Upper lobe of right lung (tissue), 1 donor: ENCODE measurements around the gene ABHD2. TPM values are rescaled to one million over a fixed set of nuclear protein-coding genes. Genes with fewer than 3 reads are reported as not detected.

Experiments
- ATAC-seq: fragments of 200-7000 bp; cut with Tn5 transposase; one replicate; pipeline ENCODE4 v1.9.1; 2020; ENCODE audit warnings: mild to moderate bottlenecking, moderate library complexity
- DNase-seq: peaks from one replicate; pipeline ENCODE4 v3.0.0-alpha.2; 2020
- H3K27ac ChIP-seq: fragments of 200-600 bp; one replicate; pipeline ENCODE4 v1.8.0; 2022
- H3K27me3 ChIP-seq: fragments of 200-600 bp; one replicate; pipeline ENCODE4 v1.8.0; 2022; ENCODE audit warnings: mild to moderate bottlenecking
- H3K36me3 ChIP-seq: fragments of 200-600 bp; one replicate; pipeline ENCODE4 v1.8.0; 2022
- H3K4me1 ChIP-seq: fragments of 200-600 bp; one replicate; pipeline ENCODE4 v1.8.0; 2022
- H3K4me3 ChIP-seq: fragments of 200-600 bp; one replicate; pipeline ENCODE4 v1.8.0; 2022; ENCODE audit warnings: mild to moderate bottlenecking
- H3K9me3 ChIP-seq: fragments of 200-600 bp; one replicate; pipeline ENCODE4 v1.8.0; 2022
- intact Hi-C: fragments of 100-400 bp; cut with DNase I; formaldehyde crosslinking; loops from one replicate; pipeline ENCODE4 v1.11.0; 2022
- total RNA-seq: library from RNA; stranded (reverse); fragmentation: NEBNext Ultra II Directional; extraction: Animal tissue kit (Norgen Biotek cat#: 25700); gene quantifications from one replicate; pipeline ENCODE4 v1.2.1, GENCODE V29; 2021
- TF ChIP-seq, protein P1 (sequence below): fragments of 200-600 bp; IDR thresholded peaks from one replicate; pipeline ENCODE4 v1.8.0; 2022; ENCODE audit warnings: antibody characterized with exemption
- donor health status: DM: no; HTN: yes; CAD: no; lungs with severe emphysema.

The ABHD2 gene
- total RNA-seq, 1 donor from 2014 or later: 182 TPM

DNA sequence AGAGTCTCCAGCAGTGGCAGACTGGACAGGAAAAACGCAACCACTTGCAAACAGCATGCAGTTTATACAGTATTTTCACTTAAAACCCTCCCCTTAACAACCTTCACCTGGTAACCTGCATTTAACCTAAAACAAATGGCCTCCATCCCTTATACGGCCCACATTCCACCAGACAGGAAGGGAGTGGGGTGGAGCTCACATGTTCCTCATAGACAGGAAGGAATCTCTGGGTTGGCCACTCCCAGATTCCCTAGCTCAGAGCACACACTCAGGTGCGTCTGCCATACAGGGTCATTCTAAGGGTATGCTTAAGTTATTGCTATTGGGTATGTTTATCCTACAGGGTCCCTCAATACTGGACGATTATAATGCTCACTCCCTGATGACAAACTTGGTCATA is 16.8 kb upstream of the ABHD2 start:
- TF ChIP-seq, protein P1, sequence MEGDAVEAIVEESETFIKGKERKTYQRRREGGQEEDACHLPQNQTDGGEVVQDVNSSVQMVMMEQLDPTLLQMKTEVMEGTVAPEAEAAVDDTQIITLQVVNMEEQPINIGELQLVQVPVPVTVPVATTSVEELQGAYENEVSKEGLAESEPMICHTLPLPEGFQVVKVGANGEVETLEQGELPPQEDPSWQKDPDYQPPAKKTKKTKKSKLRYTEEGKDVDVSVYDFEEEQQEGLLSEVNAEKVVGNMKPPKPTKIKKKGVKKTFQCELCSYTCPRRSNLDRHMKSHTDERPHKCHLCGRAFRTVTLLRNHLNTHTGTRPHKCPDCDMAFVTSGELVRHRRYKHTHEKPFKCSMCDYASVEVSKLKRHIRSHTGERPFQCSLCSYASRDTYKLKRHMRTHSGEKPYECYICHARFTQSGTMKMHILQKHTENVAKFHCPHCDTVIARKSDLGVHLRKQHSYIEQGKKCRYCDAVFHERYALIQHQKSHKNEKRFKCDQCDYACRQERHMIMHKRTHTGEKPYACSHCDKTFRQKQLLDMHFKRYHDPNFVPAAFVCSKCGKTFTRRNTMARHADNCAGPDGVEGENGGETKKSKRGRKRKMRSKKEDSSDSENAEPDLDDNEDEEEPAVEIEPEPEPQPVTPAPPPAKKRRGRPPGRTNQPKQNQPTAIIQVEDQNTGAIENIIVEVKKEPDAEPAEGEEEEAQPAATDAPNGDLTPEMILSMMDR: no peak
- intact Hi-C loops: no loop called here
- no peak for DNase-seq
- H3K27ac ChIP-seq: no peak overlapping the region
- H3K4me3 ChIP-seq: no peak overlapping the region
- no peak for ATAC-seq
- peaks cover 4% of the 10 kb centered on the region for H3K4me1 ChIP-seq
- H3K27me3 ChIP-seq: no peaks in the 10 kb centered on the region
- peaks cover 9% of the 10 kb centered on the region for H3K9me3 ChIP-seq
- no peaks in the 10 kb centered on the region for H3K36me3 ChIP-seq

DNA sequence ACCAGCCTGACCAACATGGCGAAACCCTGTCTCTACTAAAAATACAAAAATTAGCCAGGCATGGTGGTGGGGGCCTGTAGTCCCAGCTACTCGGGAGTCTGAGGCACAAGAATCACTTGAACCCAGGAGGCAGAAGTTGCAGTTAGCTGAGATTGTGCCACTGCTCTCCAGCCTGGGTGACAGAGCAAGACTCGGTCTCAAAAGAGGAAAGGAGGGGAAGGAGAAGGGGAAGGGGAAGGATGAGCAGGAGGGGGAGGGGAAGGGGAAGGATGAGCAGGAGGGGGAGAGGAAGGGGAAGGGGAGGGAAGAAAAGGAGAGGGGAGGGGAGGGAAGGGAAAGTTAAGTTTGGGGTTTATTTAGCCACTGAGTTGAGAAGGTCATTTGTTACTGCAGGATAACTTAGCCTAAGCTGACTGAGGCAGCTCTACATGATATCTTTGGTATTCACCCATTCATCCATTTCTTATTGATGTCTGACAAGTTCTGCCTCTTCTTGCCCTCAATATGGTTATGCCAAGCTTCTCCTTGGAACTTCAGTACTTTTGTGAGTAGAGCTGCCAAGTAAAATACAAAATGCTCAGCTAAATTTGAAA is 15.9 kb upstream of the ABHD2 start:
- Histone ChIP-seq H3K9me3 (no peaks in the 10 kb centered on the region), H3K4me3 (no peak overlapping the region), H3K27ac (no peak overlapping the region), H3K36me3 (no peaks in the 10 kb centered on the region), H3K27me3 (no peaks in the 10 kb centered on the region), H3K4me1 (peaks cover 4% of the 10 kb centered on the region)
- DNase-seq (no peak), ATAC-seq (peak; percentile 27)
- intact Hi-C loops: no loop called here
- TF ChIP-seq, protein P1: no peak

DNA sequence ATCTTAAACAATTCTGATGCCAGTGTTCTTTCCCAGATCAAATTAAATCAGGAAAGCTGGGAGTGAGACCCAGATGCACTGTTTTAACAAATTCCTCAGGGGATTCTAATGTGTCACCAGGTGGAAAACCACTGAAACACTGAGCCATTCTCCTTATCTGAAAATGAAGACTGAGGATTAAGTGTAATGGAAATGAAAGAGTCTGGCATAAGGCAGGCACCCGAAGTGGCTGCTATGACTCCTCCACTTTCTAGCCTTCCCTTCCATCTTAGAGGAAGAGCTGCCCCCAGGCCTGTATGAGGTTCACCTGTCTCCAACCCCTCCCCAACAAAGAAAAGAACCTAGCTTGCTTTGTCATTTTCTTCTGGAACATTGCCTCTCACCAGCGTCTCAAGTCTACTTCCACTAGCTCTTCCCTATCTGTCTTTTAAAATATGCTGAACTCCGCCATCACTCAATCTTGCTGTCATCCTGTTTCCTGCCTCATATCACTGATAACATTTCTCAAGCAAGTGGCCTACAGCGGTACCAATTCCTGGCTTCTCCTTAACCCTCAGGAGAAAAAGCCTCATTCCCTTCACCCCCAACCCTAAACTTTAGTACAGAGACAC is 13.7 kb upstream of the ABHD2 start:
- ATAC-seq (no peak), DNase-seq (no peak)
- TF ChIP-seq, protein P1: no peak
- intact Hi-C loops: no loop called here
- Histone ChIP-seq H3K36me3 (no peaks in the 10 kb centered on the region), H3K9me3 (no peaks in the 10 kb centered on the region), H3K27ac (no peak overlapping the region), H3K4me3 (no peak overlapping the region), H3K27me3 (no peaks in the 10 kb centered on the region), H3K4me1 (peaks cover 4% of the 10 kb centered on the region)

DNA sequence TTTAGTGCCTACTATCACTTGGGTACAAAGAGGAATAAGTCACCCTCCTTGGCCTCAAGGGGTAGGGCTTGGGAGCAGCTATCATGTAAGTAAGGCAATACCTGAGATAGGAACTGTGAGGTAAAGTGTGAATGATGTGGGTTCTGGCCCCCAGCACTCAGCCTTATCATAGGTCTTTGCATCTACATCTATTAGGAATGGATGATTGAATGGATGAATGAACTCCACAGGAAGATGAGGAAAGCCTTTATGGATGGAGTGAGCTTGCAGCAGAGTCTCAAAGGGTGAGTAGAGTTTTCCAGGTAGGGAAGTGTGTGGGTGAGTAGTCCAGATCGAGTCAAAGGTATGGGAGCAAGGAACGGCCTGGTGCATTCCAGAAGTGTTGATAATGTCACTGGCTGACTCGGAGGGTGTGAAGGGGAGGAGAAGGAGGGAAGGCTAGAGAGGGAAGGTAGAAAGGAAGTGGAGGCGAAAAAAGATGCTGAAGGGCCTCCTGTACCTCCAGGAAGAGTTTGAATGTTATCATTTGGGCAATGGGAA is 13.1 kb upstream of the ABHD2 start:
- no peak for DNase-seq
- TF ChIP-seq, protein P1: no peak
- no peak overlapping the region for H3K27ac ChIP-seq

DNA sequence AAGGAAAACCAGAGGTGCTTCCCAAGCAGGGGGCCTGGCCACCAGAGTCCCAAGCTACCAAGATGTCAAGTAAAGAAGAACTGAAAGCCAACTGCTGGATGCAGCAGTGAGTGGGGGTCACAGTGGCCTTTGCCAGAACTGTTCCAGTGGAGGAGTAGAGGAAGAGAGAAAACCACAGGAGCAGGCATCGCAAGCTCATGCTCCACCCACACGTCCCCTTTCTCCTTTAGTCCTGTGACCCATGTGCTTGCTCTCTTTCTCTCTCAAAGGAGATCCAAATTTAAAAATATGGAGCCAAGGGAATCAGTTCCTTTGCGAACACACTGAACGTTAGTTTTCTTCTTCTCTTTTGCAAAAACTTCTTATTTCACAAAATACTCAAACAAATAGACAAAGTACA is 12.4 kb upstream of the ABHD2 start:
- Histone ChIP-seq H3K9me3 (no peaks in the 10 kb centered on the region), H3K27ac (no peak overlapping the region), H3K27me3 (no peaks in the 10 kb centered on the region), H3K36me3 (no peaks in the 10 kb centered on the region), H3K4me3 (no peak overlapping the region), H3K4me1 (peaks cover 1% of the 10 kb centered on the region)
- peak; percentile 91 for ATAC-seq
- TF ChIP-seq, protein P1: no peak
- DNase-seq: no peak
- intact Hi-C loops: no loop called here

More for the DNA sequence above, 13.1 kb upstream of the ABHD2 start:
- H3K4me1 ChIP-seq: peaks cover 4% of the 10 kb centered on the region
- no peaks in the 10 kb centered on the region for H3K9me3 ChIP-seq
- intact Hi-C loops: no loop called here
- ATAC-seq: no peak
- H3K36me3 ChIP-seq: no peaks in the 10 kb centered on the region
- no peak overlapping the region for H3K4me3 ChIP-seq
- H3K27me3 ChIP-seq: no peaks in the 10 kb centered on the region
